ENCODE results near the gene PAFAH1B2.

The PAFAH1B2 gene

GRCh38 chr11:117143871-117144476, at the start of gene PAFAH1B2:
PAFAH1B2 (plus strand) TSS chr11:117144287; CDS start chr11:117152448, 8,161 bp downstream.
- peak within 1 kb of the TSS; percentile 93 for H3K4me3 ChIP-seq (ENCODE audit: low read depth, low read length)
- TF ChIP-seq CTCF (IDR thresholded peaks at IDR 0.05; ENCODE audit: low read depth, low read length): no peak

GRCh38 chr11:117094776-117095175, 49.3 kb upstream of the PAFAH1B2 start:
- H3K4me3 ChIP-seq (ENCODE audit: low read depth, low read length): no peak overlapping the region
- no peak for TF ChIP-seq CTCF (IDR thresholded peaks at IDR 0.05; ENCODE audit: low read depth, low read length)

- H3K4me3 ChIP-seq (ENCODE audit: low read depth, low read length): peak overlapping the region; percentile 94
- no peak for TF ChIP-seq CTCF (IDR thresholded peaks at IDR 0.05; ENCODE audit: low read depth, low read length)
Observed at GRCh38 chr11:117095284-117096161, 48.6 kb upstream of the PAFAH1B2 start.

- TF ChIP-seq CTCF (IDR thresholded peaks at IDR 0.05; ENCODE audit: low read depth, low read length): no peak
- H3K4me3 ChIP-seq (ENCODE audit: low read depth, low read length): peak overlapping the region; percentile 94
Observed at GRCh38 chr11:117096201-117096991, 47.7 kb upstream of the PAFAH1B2 start.

- H3K4me3 ChIP-seq (ENCODE audit: low read depth, low read length): peak overlapping the region; percentile 94
- TF ChIP-seq CTCF (IDR thresholded peaks at IDR 0.05; ENCODE audit: low read depth, low read length): no peak
Observed at GRCh38 chr11:117097014-117097388, 47.1 kb upstream of the PAFAH1B2 start.

- H3K4me3 ChIP-seq (ENCODE audit: low read depth, low read length): peak overlapping the region; percentile 94
- TF ChIP-seq CTCF (IDR thresholded peaks at IDR 0.05; ENCODE audit: low read depth, low read length): no peak
Observed at GRCh38 chr11:117097389-117098268, 46.5 kb upstream of the PAFAH1B2 start.

All from WI38 (cell line).